ENCODE results near the gene SPTBN4. TPM values are rescaled to one million over a fixed set of nuclear protein-coding genes. Genes with fewer than 3 reads are reported as not detected.

SPTBN4 gene
- polyA plus RNA-seq, 1 of the 3 experiments (the other 2 are of a cell fraction), result 3.1 TPM

GRCh38 chr19:40492274-40492673, 25.5 kb downstream of the SPTBN4 start:
- CTCF ChIA-PET, result interaction anchor here (0.9 to 1.0 kb wide), 2 partner anchors 28 to 142 kb away, joined by 3 to 5 read pairs; no protein-coding TSS in a partner anchor
- POLR2A ChIA-PET, result no interaction called here

More at GRCh38 chr19:40492274-40492673, 25.5 kb downstream of the SPTBN4 start:
- Histone ChIP-seq H3K36me3 (replicated peaks in 1 of 2; ENCODE audit: control insufficient read depth in 1 of 2, insufficient read depth in 2 of 2, low read length in 1 of 2) (no peaks in the 10 kb centered on the region), H3K9ac (no peak overlapping the region), H3K27me3 (ENCODE audit: insufficient read depth) (no peaks in the 10 kb centered on the region), H3K79me2 (ENCODE audit: insufficient read depth) (no peaks in the 10 kb centered on the region), H3K9me2 (no peaks in the 10 kb centered on the region), H3K4me1 (ENCODE audit: control insufficient read depth in 1 of 2, insufficient read depth in 2 of 2, low read depth in 1 of 2, low read length in 1 of 2) (no peaks in the 10 kb centered on the region), H4K20me1 (ENCODE audit: insufficient read depth) (no peaks in the 10 kb centered on the region), H3K4me3 (ENCODE audit: low read depth in 2 of 2, low read length in 1 of 2) (no peak overlapping the region), H2AFZ (ENCODE audit: low read depth) (no peak overlapping the region), H3K27ac (ENCODE audit: low read depth in 2 of 2, low read length in 1 of 2) (no peak overlapping the region), H3F3A (replicated peaks; ENCODE audit: insufficient read depth) (no peaks in the 10 kb centered on the region), H3K4me2 (no peak overlapping the region), H3K9me3 (no peaks in the 10 kb centered on the region)
- DNase-seq, result no peak
- WGBS (ENCODE audit: low lambda C conversion rate), result 80% methylated on average over 3 of the region's 3 CpGs
- TF ChIP-seq MAX (IDR thresholded peaks at IDR 0.05; ENCODE audit: low read depth) (no peak), FOXM1 (IDR thresholded peaks at IDR 0.05; ENCODE audit: low read depth) (no peak), USF2 (IDR thresholded peaks at IDR 0.05; ENCODE audit: borderline replicate concordance, low read depth, low read length) (no peak), JUND (IDR thresholded peaks at IDR 0.05) (no peak), USF1 (IDR thresholded peaks at IDR 0.05; ENCODE audit: borderline replicate concordance, low read depth) (no peak), EP300 (IDR thresholded peaks at IDR 0.05; ENCODE audit: borderline replicate concordance in 1 of 2, low read depth in 1 of 2, low read length in 1 of 2) (no peak), TEAD4 (IDR thresholded peaks at IDR 0.05; ENCODE audit: borderline replicate concordance, insufficient read depth) (no peak), GABPA (IDR thresholded peaks at IDR 0.05; ENCODE audit: low read depth) (no peak), CHD2 (IDR thresholded peaks at IDR 0.05; ENCODE audit: low read length, partially characterized antibody) (no peak), REST (IDR thresholded peaks at IDR 0.05; ENCODE audit: low read depth, low read length) (no peak), TAF1 (IDR thresholded peaks at IDR 0.05; ENCODE audit: borderline replicate concordance, low read depth, low read length) (no peak), POLR2AphosphoS5 (IDR thresholded peaks at IDR 0.05; ENCODE audit: low read depth, low read length) (no peak), YY1 (IDR thresholded peaks at IDR 0.05; ENCODE audit: low read depth) (no peak), GATA2 (CRISPR knock-in tag; IDR thresholded peaks at IDR 0.05) (no peak), TCF12 (IDR thresholded peaks at IDR 0.05) (no peak), ZBTB33 (IDR thresholded peaks at IDR 0.05; ENCODE audit: borderline replicate concordance, low read depth) (no peak)
